Erythroblast (primary cell): ENCODE data around the gene CREB5.

Source experiments
- GATA1 ChIP-seq: IDR thresholded peaks from 2 replicates; pipeline ENCODE4 v1.6.1; 2011; ENCODE audit warnings: low read depth, mild to moderate bottlenecking, control low read depth, low read length, moderate library complexity
- POLR2A ChIP-seq: IDR thresholded peaks from 2 replicates; pipeline ENCODE4 v1.6.1; 2011; ENCODE audit warnings: mild to moderate bottlenecking, low read length

- TF ChIP-seq POLR2A (no peak), GATA1 (no peak)
Measured at GRCh38 chr7:28718055-28718481, 305.8 kb downstream of the CREB5 start.
